OCI-M2 (cell line): Measurements from ENCODE around the gene ZBTB9.
"Not testable (repeated sequence)": the region's sequence is repeated elsewhere in the genome, so short reads cannot be mapped to it uniquely, and the experiment has no call there.

Experiments
- DNase-seq: peaks from one replicate; lab custom pipeline; 2025; ENCODE audit not compliant: unreplicated experiment; lab: John Stamatoyannopoulos, UW

The ZBTB9 gene

GRCh38 chr6:33459226-33459625 lies 4.8 kb downstream of the ZBTB9 start:
- DNase-seq = no peak

GRCh38 chr6:33466075-33466735 lies 11.8 kb downstream of the ZBTB9 start:
- DNase-seq = no peak

GRCh38 chr6:33467091-33467490 lies 12.7 kb downstream of the ZBTB9 start:
- DNase-seq = no peak

GRCh38 chr6:33469661-33470060 lies 15.3 kb downstream of the ZBTB9 start:
- DNase-seq = no peak

GRCh38 chr6:33477864-33478263 lies 23.5 kb downstream of the ZBTB9 start:
- no peak for DNase-seq

- DNase-seq = no peak
Measured at GRCh38 chr6:33481192-33481591, 26.8 kb downstream of the ZBTB9 start.

GRCh38 chr6:33482620-33483019 lies 28.2 kb downstream of the ZBTB9 start:
- not testable (repeated sequence) for DNase-seq

GRCh38 chr6:33483678-33484077 lies 29.3 kb downstream of the ZBTB9 start:
- DNase-seq = no peak

GRCh38 chr6:33484673-33485262 lies 30.4 kb downstream of the ZBTB9 start:
- not testable (repeated sequence) for DNase-seq

GRCh38 chr6:33485680-33486079 lies 31.3 kb downstream of the ZBTB9 start:
- DNase-seq = not testable (repeated sequence)

GRCh38 chr6:33488339-33488738 lies 34.0 kb downstream of the ZBTB9 start:
- DNase-seq = no peak

GRCh38 chr6:33490198-33490597 lies 35.8 kb downstream of the ZBTB9 start:
- DNase-seq = no peak

GRCh38 chr6:33490621-33491020 lies 36.2 kb downstream of the ZBTB9 start:
- no peak for DNase-seq

GRCh38 chr6:33492093-33492492 lies 37.7 kb downstream of the ZBTB9 start:
- no peak for DNase-seq

- no peak for DNase-seq
Measured at GRCh38 chr6:33497157-33497556, 42.8 kb downstream of the ZBTB9 start.

GRCh38 chr6:33502486-33502885 lies 48.1 kb downstream of the ZBTB9 start:
- no peak for DNase-seq

GRCh38 chr6:33504486-33504885 lies 50.1 kb downstream of the ZBTB9 start:
- no peak for DNase-seq

GRCh38 chr6:33505548-33506370 lies 51.4 kb downstream of the ZBTB9 start:
- no peak for DNase-seq
